ENCODE measurements around the gene SLF2.

Gene SLF2

GRCh38 chr10:100966887-100967286 lies 54.1 kb downstream of the SLF2 start:
- no peak for DNase-seq (ENCODE audit: extremely low read depth, insufficient read length)
- no peak for TF ChIP-seq CTCF (IDR thresholded peaks at IDR 0.05; ENCODE audit: insufficient read depth, low read length, poor library complexity, severe bottlenecking)
- no peaks in the 10 kb centered on the region for H3K27me3 ChIP-seq (replicated peaks; ENCODE audit: control insufficient read depth, insufficient read depth, low read length)
- H3K4me3 ChIP-seq (replicated peaks; ENCODE audit: low read depth, low read length) = no peak overlapping the region
- peaks cover 5% of the 10 kb centered on the region for H3K36me3 ChIP-seq (ENCODE audit: control insufficient read depth, insufficient read depth, low read length)

- Histone ChIP-seq H3K4me3 (replicated peaks; ENCODE audit: low read depth, low read length) (no peak overlapping the region), H3K36me3 (ENCODE audit: control insufficient read depth, insufficient read depth, low read length) (peaks cover 5% of the 10 kb centered on the region), H3K27me3 (replicated peaks; ENCODE audit: control insufficient read depth, insufficient read depth, low read length) (no peaks in the 10 kb centered on the region)
- DNase-seq (ENCODE audit: extremely low read depth, insufficient read length) = no peak
- TF ChIP-seq CTCF (IDR thresholded peaks at IDR 0.05; ENCODE audit: insufficient read depth, low read length, poor library complexity, severe bottlenecking) = no peak
These were observed 54.6 kb downstream of the SLF2 start for GRCh38 chr10:100967332-100967731.

GRCh38 chr10:100968062-100968736 lies 55.4 kb downstream of the SLF2 start:
- H3K4me3 ChIP-seq (replicated peaks; ENCODE audit: low read depth, low read length) = no peak overlapping the region
- DNase-seq (ENCODE audit: extremely low read depth, insufficient read length) = no peak
- TF ChIP-seq CTCF (IDR thresholded peaks at IDR 0.05; ENCODE audit: insufficient read depth, low read length, poor library complexity, severe bottlenecking) = no peak
- peaks cover 2% of the 10 kb centered on the region; the same call in 1 of the 2 replicates for H3K36me3 ChIP-seq (ENCODE audit: control insufficient read depth, insufficient read depth, low read length)
- H3K27me3 ChIP-seq (replicated peaks; ENCODE audit: control insufficient read depth, insufficient read depth, low read length) = no peaks in the 10 kb centered on the region

- no peak for TF ChIP-seq CTCF (IDR thresholded peaks at IDR 0.05; ENCODE audit: insufficient read depth, low read length, poor library complexity, severe bottlenecking)
- DNase-seq (ENCODE audit: extremely low read depth, insufficient read length) = no peak
- H3K4me3 ChIP-seq (replicated peaks; ENCODE audit: low read depth, low read length) = peak overlapping the region; percentile 55
- H3K36me3 ChIP-seq (ENCODE audit: control insufficient read depth, insufficient read depth, low read length) = peaks cover 2% of the 10 kb centered on the region; the same call in 1 of the 2 replicates
- no peaks in the 10 kb centered on the region for H3K27me3 ChIP-seq (replicated peaks; ENCODE audit: control insufficient read depth, insufficient read depth, low read length)
These were observed 56.1 kb downstream of the SLF2 start for GRCh38 chr10:100968863-100969186.

GRCh38 chr10:100969187-100970075 lies 56.7 kb downstream of the SLF2 start, which contains the start of gene SEMA4G:
Gene SEMA4G (plus strand): TSS chr10:100969504. CDS start chr10:100972913, 3,409 bp downstream.
- peak; percentile 46 for DNase-seq (ENCODE audit: extremely low read depth, insufficient read length)
- H3K36me3 ChIP-seq (ENCODE audit: control insufficient read depth, insufficient read depth, low read length) = peaks cover 2% of the 10 kb centered on the region; the same call in 1 of the 2 replicates
- TF ChIP-seq CTCF (IDR thresholded peaks at IDR 0.05; ENCODE audit: insufficient read depth, low read length, poor library complexity, severe bottlenecking) = peak; percentile 80
- H3K27me3 ChIP-seq (replicated peaks; ENCODE audit: control insufficient read depth, insufficient read depth, low read length) = no peaks in the 10 kb centered on the region
- peak within 1 kb of the TSS; percentile 55 for H3K4me3 ChIP-seq (replicated peaks; ENCODE audit: low read depth, low read length)

Data from GM06990 (cell line).